MM.1S (cell line): Measurements from ENCODE around the gene ARHGEF7.

Experiments
- CTCF ChIP-seq: fragments of 300-600 bp; sonication (generic); IDR thresholded peaks from 2 replicates; pipeline ENCODE4 v1.5.1; 2016; ENCODE audit warnings: antibody characterized with exemption, low read length, mixed read lengths
- EZH2phosphoT487 ChIP-seq: fragments of 300-600 bp; sonication (generic); IDR thresholded peaks from 2 replicates; pipeline ENCODE4 v1.6.1; 2018; ENCODE audit warnings: antibody characterized with exemption, low read length

GRCh38 chr13:111269508-111269907 lies 154.4 kb downstream of the ARHGEF7 start:
- TF ChIP-seq CTCF (no peak), EZH2phosphoT487 (no peak)
